Muscle of arm (tissue), 14 donors: ENCODE measurements around the gene RAI14. TPM values are rescaled to one million over a fixed set of nuclear protein-coding genes. Genes with fewer than 3 reads are reported as not detected.

ENCODE experiments used
- DNase-seq: peaks from one replicate; pipeline ENCODE4 v3.0.0-alpha.2; 2013
- long read RNA-seq, 11 donors: transcript quantifications; one replicate each; lab custom pipeline, GENCODE V29; 2026
- polyA plus RNA-seq, 12 donors: library from polyadenylated mRNA; unstranded; fragments of 120-200 nt; gene quantifications; one replicate each; pipeline ENCODE4 v1.2.1, GENCODE V29; 2013; ENCODE audit not compliant: insufficient read length in 12 of 12

The RAI14 gene
- polyA plus RNA-seq = 10 to 100 TPM in 11 of 12 donors, not detected in 1; 12.9 to 63.0 (median 27.0) TPM
- long read RNA-seq, donor 1, full-length matches to known transcripts = 1 of 1 reads
- long read RNA-seq, donor 1, partial matches to known transcripts = 0 of 1 reads
- long read RNA-seq, donor 1, other reads (novel, unspliced or antisense) = 0 of 1 reads
- long read RNA-seq, donor 2, partial matches to known transcripts = 0 of 5 reads
- long read RNA-seq, donor 2, other reads (novel, unspliced or antisense) = 0 of 5 reads
- long read RNA-seq, donor 3, full-length matches to known transcripts = 1 of 1 reads
- long read RNA-seq, donor 3, partial matches to known transcripts = 0 of 1 reads
- long read RNA-seq, donor 3, other reads (novel, unspliced or antisense) = 0 of 1 reads
- long read RNA-seq, donor 4 = 0 reads
- long read RNA-seq, donor 5 = 0 reads
- long read RNA-seq, donor 6 = 0 reads
- long read RNA-seq, donor 7, partial matches to known transcripts = 7 of 7 reads
- long read RNA-seq, donor 7, other reads (novel, unspliced or antisense) = 0 of 7 reads
- long read RNA-seq, donor 8, partial matches to known transcripts = 0 of 2 reads
- long read RNA-seq, donor 8, other reads (novel, unspliced or antisense) = 0 of 2 reads
- long read RNA-seq, donor 9 = 0 reads
- long read RNA-seq, donor 10, full-length matches to known transcripts = 4 of 4 reads
- long read RNA-seq, donor 10, partial matches to known transcripts = 0 of 4 reads
- long read RNA-seq, donor 10, other reads (novel, unspliced or antisense) = 0 of 4 reads
- long read RNA-seq, donor 11, partial matches to known transcripts = 0 of 2 reads
- long read RNA-seq, donor 11, other reads (novel, unspliced or antisense) = 0 of 2 reads

DNA sequence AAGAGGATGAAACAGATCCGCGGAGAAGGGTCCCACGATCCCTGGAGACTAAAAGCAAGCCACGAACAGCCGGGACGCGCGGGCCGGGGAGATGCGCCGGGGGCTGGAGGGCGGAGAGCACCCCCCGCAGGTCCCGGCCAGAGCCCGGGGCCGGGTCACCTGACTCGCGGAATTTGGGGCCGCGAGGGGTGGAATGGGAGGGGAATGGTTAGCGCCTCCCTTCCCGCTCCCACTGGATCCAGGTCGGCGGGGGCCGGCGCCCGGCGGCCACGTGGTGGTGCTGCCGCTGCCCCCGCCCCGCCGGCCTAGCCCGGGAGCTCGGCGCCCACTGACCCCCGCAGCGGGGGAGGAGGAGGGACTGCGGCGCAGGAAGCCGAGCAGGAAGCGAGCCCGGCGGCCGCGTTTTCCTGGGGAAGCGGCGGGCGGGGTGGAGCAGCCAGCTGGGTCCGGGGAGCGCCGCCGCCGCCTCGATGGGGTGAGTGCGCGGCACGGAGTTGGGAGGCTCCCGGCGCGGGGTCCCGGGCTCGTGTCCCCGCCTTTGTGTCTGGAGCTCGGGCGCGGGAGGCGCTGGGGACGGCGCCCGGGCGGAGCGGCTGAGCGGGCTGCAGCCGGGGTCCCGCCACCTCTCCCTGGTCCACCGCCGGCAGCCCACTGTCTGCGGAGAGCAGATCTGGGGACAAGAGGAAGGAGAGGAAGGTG lies at the start of gene RAI14:
Gene RAI14, plus strand, starts transcription at position 328 of the 699 bp plus-strand sequence. CDS start 30,592 bp downstream, outside the sequence.
- DNase-seq = peak; percentile 86

DNA sequence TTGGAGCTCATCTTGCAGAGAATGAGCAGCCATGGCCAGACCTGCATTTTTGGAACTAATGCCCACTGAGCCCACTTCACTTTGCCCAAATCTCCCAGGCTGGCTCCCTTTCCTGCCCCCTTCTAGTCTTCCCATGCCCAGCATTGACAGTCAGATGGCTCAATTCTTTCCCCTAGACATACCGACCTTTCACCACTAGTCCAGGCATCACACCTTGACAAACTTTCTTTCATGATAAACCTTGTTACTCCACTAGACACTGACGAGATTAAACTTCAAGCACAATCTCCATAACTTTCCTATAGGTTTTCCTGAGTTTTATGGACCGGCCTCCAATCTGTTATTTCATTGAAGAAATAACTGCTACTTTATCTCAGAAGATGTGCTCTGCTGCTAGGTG lies 47.8 kb upstream of the RAI14 start:
- DNase-seq = no peak

DNA sequence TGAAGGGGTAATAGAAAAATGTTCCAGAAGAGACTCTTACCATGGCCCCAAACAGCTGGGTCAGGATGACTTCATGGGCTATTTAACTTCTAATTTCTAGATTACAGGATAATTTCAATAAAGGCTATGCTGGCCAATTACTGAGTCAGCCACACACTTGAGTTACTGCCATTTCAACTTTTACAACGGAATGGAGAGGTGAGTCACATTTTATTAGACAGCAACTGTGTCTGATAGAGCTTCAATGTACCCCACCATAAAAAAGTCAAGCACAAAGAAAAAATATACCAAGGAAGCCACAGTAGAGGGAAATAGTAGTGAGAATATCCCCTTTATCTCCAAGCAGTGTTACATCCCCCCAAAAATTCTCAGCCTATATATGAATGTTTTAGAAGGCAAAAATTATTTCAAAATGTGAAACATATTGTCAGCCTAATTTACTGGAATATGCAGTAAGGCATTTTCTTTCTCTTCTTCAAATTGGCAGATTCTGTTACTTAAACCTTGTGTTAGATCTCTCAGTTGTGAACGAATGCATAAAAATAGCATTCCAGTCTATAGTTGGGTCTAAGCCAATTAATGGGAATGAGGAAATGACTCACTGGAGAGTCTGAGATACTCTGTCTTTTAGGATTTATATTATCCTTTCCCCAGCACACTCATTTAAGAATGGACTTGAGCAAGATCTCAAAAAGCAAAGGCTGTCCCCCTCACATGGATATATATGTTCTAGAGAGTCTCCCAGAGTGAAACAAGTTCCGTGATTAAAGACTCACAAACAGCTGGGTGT lies 47.1 kb upstream of the RAI14 start:
- peak; percentile 68 for DNase-seq

DNA sequence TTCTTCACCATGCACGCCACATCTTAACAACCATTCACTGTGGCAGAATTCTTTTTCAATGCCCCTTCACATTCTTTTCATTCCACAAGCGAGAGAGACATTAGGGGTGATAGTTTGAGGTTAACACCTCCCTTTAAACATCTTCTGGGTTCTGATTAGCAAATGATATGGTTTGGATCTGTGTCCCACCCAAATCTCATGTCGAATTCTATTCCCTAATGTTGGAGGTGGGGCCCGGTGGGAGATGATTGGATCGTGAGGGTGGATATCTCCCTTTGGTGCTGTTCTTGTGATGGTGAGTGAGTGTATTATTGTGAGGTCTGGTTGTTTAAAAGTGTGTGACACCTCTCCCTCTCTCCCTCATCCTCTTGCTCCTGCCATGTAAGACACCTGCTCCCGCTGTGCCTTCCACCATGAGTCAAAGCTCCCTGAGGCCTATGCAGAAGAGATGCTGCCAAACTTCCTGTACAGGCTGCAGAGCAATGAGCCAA lies 46.1 kb upstream of the RAI14 start:
- DNase-seq = no peak

DNA sequence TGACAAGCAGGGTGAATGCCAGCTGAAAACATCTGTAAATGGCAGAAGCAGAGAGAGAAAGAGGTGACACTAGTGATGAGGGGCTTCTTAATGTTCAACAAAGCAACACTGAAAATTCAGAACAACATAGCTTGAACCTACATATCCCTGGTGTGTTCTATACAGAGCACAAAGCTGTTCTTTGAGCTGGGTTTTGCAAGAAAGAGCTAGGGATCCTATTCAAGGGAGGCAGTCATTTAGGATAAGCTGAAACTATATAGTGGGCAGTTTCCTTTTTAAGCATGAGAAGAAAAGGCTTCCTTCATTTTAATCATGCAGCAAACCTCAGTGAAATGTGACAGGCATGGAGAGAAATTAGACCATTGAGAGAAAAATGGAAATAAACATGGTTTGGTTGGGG lies 45.6 kb upstream of the RAI14 start:
- no peak for DNase-seq

DNA sequence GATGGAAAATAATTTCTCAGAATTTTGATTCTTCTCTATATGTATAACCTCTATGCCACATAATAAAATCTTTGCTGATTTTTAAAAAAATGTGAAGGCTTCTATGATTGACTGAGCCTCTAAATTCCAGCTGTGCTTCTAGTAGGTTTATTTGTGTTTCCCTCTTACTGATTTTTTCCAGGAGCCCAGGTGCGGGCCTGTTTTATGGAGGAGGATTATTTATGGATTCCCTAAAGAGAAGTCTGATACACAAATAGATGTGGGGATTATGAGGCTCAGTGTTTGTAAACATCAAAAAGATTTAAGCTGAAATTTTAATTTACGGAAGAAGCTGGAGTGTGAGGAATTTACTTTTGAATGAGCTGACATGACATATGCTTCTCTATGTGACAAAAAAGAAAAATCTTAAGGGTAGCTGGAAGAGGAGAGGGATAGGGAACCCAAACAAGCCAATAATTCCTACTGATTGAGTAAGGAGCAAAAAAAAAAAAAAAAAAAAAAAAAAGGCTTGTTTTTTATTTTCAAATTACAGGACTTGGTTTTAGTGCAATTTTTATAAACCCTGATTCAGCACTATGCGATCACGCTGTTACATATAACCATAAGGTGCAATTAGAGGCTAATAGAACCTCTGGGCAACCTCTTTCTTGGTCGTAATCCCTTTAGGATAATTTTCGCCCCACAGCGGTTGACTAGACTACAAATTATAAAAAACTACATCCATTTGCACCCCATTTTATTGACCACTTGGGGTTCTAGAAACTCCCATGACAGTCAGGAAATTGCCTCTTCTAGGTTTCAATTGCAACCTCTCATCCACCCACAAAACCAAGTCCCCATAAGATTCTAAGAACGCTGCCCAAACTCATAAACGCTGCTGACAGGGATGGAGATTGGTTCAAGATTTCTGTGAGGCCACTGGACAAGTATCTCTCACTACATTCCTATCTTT lies 44.4 kb upstream of the RAI14 start:
- DNase-seq = no peak

DNA sequence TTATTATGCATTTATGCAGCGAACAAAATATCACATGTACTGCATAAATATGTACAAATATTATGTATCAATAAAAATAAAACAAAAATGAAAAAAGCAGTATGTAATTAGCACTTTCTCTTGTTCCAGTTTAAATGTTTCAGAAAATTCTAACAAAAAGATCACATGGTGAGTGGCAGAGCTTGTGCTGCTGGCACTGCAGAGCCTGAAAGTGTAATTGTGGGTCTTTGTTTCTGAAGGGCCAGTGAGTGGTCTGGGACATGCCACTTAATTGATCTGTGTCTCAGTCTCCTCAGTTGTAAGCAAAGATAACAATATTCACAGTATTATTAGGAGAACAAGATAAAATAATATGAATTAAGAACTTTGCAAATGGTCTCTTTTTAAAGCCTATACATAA lies 39.5 kb upstream of the RAI14 start:
- no peak for DNase-seq

DNA sequence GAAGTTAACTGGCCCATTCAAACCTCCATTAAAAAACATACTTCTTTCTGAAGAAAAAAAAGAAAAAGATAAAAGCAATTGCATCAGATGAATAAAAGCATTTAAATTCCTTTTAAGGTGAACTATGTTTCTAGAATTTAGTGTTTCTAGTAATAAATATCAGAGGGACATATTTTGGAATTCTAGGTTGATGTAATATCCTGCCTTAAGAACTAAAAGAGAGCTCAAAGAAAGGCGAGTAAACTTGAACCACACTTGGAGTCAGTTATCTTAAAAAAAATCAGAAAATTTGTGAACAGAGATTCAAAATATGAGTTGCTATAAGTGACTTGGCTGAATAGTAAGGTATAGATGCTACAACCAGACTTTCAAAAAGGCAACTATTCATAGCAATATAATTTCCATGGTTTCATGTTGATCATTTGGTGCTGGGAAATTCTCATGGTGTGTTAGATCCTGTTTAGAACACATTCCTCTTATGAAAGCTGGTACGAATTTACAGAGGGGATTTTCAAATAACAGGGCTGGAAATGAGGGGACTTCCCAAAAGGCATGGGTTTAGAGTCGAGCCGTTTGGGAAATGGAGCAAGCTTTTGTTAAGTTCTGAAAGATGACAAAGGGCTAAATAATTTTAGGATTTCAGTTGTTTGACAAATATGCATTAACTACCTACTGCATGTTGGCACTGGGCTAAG lies 37.6 kb upstream of the RAI14 start:
- no peak for DNase-seq

DNA sequence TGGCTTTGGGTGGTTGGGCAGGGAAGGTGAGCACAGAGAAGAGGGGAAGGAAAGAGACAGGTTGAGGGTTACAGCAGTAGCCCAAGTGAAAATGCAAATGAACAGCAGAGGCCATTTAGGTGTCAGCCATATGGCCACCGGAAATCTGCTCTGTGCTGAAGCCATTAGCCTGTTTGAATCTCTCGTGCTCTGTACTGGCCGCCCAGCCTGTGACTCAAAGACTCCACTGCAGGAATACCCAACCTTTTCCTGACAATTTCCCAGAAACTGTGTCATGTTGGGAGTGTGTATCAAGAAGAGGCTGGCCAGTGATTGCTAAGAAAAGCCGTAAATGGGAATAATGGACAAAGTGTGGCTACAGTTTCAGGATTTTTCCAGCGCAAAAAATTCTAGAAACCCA lies 35.9 kb upstream of the RAI14 start:
- DNase-seq = no peak

DNA sequence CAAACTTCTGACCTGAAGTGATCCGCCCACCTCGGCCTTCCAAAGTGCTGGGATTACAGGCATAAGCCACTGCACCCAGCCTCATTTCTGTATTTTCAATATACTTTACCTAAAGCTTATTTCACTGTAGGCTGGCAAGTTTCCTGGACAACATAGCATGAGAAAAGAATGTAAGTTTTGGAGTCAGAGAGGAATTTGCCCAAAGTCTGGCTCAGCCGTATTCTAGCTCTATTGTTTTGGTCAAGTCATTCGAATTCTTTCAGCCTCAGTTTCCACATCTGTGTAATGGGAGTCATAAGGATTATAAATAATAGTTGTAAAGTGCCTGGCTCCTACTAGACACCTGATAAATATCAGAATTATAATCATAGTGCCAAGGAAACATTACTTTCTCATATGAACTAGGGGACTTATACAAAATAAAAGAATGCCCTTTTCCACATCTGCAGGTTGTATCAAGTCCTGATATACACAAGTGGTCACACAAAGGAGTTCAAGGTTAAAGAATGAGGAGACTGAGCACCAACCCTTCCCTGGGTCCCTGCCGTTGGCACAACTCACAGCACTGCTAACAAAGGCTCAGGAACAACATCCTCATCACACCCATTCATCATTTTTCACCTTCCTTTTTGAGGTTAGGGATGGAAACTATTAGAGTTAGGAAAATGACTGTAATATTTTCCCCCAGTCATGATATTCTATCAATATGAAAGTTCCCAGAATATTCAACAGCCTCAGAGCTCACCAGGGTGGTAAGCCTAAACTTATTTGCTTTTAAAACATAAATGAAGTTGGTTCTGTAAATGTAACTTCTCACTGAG lies 34.6 kb upstream of the RAI14 start:
- peak; percentile 66 for DNase-seq

DNA sequence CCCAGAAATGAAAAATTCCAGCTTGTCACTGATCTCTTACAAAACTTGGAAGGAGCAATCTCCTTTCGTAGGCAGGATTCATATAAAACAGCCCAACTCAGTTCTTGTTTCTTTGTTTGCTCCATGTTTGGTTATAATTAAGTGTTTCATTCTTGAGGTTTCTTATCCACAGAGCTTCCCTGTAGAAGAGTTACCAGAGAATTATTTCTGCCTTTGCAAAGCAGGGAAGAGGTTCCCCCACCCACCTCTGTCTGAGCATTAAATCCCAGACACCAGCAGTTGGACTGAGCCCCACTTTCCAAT lies 34.1 kb upstream of the RAI14 start:
- DNase-seq = peak; percentile 45

DNA sequence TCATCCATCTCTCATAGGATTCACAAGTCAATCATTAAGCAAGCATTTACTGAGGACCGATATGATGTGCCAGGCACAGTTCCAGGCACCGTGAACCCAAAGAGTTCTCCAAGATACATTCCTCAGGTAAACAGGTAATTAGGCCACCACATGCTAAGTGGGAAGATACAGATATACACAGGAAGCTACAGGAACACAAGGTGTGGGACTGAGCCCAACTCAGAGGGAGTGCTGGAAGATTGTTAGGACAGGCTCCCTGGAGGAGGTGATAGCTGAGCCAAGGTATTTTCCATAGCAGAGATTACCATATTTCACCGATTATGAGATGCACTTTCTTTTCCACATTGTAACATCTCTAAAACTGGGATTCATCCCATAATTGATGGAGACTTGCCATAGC lies 31.4 kb upstream of the RAI14 start:
- peak; percentile 20 for DNase-seq

DNA sequence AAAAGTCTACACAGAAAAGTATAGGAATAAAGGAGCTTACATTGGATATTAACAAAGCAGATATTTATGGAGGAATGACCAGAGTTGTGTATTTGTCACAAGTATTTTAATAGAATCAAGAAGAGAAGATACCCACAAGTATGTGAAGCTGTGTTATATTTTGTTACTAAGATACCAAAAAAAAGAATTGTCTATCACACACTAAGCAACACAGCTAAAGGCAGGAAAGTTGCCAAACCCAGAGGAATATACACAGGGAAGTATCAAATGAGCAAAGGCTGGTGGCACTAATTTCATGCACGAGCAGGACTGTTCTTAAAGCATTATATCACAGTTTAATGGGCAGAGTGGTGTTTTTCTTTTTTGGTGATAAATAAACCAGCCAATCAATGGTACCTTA lies 30.9 kb upstream of the RAI14 start:
- DNase-seq = no peak

DNA sequence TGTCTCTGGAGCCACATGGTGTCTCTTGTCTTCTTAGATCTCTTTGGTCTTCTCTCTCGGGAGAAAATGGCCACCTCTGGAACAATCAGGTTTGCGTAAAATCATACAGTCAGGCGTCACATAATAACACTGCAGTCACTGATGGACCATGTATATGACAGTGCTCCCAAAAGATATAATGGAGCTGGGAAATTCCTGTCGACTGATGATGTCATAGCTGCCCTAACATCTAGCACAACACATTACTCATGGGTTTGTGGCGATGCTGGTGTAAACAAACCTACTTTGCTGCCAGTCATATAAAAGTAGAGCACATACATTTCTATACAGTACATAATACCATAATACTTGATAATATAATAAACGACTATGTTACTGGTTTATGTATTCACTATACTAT lies 30.1 kb upstream of the RAI14 start:
- no peak for DNase-seq

DNA sequence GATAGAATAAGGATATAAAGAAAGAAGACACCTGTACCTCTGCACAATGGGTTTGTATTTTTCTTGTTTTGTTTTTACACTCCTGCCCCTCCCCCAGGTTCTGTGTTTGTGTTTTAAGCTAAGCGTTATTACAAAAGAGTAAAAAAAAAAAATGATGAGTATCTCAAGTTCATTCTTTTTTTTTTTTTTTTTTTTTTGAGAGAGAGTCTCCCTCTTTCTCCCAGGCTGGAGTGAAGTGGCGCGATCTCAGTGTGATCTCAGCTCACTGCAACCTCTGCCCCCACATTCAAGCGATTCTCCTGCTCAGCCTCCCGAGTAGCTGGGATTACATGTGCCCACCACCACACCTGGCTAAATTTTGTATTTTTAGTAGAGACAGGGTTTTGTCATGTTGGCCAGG lies 29.4 kb upstream of the RAI14 start:
- no peak for DNase-seq

DNA sequence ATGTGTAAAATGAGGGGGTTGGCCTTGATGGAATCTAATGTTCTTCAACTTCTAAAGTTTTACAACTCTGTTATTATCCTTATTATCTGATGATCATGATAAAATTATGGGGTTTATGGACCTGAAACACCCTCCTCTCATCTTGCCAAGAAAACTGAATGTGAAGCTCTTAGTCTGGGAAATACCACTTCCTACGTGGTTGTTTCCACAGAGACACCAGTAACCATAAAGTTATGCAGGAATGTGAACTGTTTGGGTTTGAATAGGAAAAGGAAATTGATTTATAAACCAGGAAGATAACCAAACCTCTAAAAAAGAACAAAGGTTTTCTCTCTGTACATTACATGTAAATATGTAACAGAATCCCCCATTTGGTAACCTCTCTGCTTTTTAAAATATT lies 28.3 kb upstream of the RAI14 start:
- DNase-seq = no peak

DNA sequence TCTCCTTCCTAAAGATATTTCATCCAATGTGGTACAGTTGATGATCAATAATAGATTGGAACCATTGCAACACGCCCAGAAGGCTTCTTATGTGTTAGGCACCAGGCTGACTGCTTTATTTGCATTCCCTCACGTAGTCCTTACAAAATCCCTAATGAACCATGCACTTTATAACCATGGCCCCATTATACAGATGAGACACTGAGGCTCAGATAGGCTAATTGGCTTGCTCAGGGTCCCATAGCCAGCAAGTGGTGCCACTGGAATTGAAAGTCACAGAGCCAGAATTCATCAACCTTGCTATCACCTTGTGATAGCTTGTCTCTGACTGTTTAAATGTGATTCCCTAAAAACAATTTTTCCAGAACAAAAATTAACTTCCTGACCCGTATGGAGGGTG lies 27.8 kb upstream of the RAI14 start:
- no peak for DNase-seq

DNA sequence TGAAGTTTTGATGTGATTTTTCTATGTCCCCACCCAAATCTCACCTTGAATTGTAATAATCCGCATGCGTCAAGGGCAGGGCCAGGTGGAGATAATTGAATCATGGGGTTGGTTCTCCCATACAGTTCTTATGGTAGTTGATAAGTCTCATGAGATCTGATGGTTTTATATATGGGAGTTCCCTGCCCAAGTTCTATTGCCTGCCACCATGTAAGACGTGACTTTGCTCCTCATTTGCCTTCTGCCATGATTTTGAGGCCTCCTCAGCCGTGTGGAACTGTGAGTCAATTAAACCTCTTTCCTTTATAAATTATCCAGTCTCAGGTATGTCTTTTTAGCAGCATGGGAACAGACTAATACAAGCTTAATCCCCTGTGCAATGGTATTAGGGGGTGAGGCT lies 25.5 kb upstream of the RAI14 start:
- no peak for DNase-seq
